NB4 (cell line): ENCODE data around the gene NRCAM.

Experiments used
- DNase-seq: peaks from one replicate; pipeline ENCODE4 v3.0.0; 2010; ENCODE audit warnings: low read depth
- H3K4me3 ChIP-seq: one replicate; pipeline ENCODE4 v1.5.1; 2011; ENCODE audit warnings: mild to moderate bottlenecking, low read depth, low read length, moderate library complexity
- MYC ChIP-seq: IDR thresholded peaks from 2 replicates; pipeline ENCODE4 v1.6.1; 2011; ENCODE audit warnings: low read depth, low read length
- POLR2A ChIP-seq: IDR thresholded peaks from 2 replicates; pipeline ENCODE4 v1.6.1; 2011; ENCODE audit warnings: mild to moderate bottlenecking; ENCODE audit not compliant: insufficient read length; ENCODE audit errors: extremely low read depth
- TF ChIP-seq, protein P1 (sequence below): IDR thresholded peaks from one replicate; pipeline ENCODE4 v1.5.1; 2012; ENCODE audit warnings: low read depth, low read length
- TF ChIP-seq, protein P2 (sequence below): IDR thresholded peaks from 2 replicates; pipeline ENCODE4 v1.6.1; 2011; ENCODE audit warnings: low read depth, low read length

Gene NRCAM

DNA sequence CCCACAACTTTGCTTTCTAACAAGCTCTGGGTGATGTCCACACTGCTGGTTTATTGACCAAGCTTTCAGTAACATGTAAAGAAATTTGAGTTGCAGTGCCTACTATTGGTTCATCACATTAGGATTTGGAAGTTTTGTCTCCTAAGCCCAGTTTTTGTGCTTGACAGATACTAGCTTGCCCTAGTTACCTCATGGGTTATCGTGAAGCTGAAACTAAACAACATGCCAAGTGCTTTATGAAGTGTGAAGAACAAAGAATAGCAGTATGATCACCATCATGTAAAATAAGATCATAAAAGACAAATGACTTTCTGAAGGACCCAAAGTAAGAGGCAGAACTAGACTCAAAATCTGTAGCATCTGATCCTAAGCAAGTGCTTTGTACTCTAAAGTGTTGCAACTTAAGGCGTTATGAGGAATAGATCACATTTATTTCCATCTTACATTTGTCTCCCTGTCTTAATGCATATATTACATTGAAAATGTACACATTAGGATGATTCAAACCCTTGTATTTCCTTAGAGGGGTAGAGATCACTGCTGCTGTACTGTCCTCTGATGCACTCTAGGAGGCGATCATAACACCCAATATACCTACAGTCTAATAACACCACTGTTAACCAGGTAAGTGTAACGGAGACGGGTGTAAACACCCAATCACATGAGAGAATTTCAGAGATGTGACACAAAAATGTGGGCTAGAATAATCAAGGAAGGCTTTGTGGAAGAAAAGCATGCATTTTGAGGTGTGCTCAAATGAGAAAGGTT, 71.3 kb downstream of the NRCAM start:
- no peak for TF ChIP-seq MYC
- TF ChIP-seq, protein P1, sequence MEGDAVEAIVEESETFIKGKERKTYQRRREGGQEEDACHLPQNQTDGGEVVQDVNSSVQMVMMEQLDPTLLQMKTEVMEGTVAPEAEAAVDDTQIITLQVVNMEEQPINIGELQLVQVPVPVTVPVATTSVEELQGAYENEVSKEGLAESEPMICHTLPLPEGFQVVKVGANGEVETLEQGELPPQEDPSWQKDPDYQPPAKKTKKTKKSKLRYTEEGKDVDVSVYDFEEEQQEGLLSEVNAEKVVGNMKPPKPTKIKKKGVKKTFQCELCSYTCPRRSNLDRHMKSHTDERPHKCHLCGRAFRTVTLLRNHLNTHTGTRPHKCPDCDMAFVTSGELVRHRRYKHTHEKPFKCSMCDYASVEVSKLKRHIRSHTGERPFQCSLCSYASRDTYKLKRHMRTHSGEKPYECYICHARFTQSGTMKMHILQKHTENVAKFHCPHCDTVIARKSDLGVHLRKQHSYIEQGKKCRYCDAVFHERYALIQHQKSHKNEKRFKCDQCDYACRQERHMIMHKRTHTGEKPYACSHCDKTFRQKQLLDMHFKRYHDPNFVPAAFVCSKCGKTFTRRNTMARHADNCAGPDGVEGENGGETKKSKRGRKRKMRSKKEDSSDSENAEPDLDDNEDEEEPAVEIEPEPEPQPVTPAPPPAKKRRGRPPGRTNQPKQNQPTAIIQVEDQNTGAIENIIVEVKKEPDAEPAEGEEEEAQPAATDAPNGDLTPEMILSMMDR = peak; percentile 34
- peak; percentile 7 for DNase-seq
- no peak overlapping the region for H3K4me3 ChIP-seq

- H3K4me3 ChIP-seq = no peak overlapping the region
- TF ChIP-seq POLR2A = no peak
- TF ChIP-seq, protein P2, sequence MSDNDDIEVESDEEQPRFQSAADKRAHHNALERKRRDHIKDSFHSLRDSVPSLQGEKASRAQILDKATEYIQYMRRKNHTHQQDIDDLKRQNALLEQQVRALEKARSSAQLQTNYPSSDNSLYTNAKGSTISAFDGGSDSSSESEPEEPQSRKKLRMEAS = no peak
- no peak for TF ChIP-seq MYC
- TF ChIP-seq, protein P1 = no peak
- no peak for DNase-seq
These were observed 73.3 kb downstream of the NRCAM start for GRCh38 chr7:108382932-108383331.

DNA sequence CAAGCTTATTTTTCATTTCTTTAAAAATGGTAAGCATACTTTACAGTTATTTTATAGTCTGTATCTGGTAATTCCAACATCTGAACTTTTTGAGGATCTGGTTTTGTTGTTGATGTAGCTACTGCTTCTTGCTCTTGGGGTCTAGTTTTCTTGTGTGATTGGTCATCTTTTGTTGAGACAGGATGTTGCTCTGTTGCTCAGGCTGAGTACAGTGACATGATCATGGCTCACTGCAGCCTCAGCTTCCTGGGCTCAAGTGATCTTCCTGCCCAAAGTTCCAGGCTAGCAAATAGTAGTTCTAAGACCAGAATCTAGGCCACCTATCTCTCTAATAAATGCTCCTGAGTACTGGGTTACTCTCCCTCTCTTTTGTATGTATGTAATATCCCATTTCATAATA, 75.7 kb downstream of the NRCAM start:
- TF ChIP-seq, protein P2 = no peak
- TF ChIP-seq POLR2A (no peak), MYC (no peak)
- TF ChIP-seq, protein P1 = no peak
- DNase-seq = no peak

GRCh38 chr7:108376206-108376605, 80.0 kb downstream of the NRCAM start:
- no peak overlapping the region for H3K4me3 ChIP-seq
- TF ChIP-seq, protein P2 = no peak
- TF ChIP-seq MYC (no peak), POLR2A (no peak)
- TF ChIP-seq, protein P1 = no peak
- DNase-seq = no peak

More for the DNA sequence above, 75.7 kb downstream of the NRCAM start:
- H3K4me3 ChIP-seq = no peak overlapping the region

DNA sequence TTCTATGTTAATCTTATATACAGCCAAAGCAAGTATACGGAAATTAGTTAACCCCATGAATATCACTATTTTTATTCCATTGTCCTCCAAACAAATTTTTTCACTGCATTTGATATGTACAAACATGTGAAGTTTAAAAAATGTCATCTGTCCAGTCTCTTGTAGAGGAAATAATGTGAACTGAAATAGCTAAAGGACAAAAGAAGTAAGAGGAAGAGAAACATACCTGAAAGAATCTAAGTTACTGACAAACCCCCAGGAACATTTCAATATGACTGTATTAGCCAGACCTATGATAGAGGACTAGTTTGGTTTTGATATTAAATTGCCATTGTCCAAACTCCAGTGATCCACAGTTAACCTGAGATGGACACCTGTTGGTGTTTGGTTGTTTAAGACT, 80.6 kb downstream of the NRCAM start:
- TF ChIP-seq, protein P1 = no peak
- TF ChIP-seq POLR2A (no peak), MYC (no peak)
- TF ChIP-seq, protein P2 = no peak
- H3K4me3 ChIP-seq = no peak overlapping the region
- no peak for DNase-seq

DNA sequence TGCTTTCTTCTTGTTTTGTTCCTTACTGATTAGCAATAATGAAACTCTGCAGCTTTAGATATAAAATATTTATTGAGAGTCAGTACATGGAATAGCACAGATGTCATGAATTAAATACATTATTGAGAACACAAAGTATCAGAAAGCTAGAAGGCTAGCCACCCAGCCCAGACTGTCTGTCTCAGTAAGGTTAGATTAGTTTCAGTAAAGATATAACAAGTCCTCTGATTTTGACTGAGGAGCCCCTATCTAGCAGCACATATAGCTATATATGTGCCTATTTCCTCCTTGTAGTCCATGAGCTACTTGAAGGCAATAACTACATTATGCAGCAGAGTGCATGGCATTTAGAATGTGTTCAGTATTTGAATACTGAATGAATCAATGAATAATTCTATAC, 81.3 kb downstream of the NRCAM start:
- H3K4me3 ChIP-seq = no peak overlapping the region
- no peak for DNase-seq
- TF ChIP-seq MYC (no peak), POLR2A (no peak)
- TF ChIP-seq, protein P2 = no peak
- TF ChIP-seq, protein P1 = no peak
